NCI-H82 treated with DMSO at 0.1 percent for 48 hours (cell line): Measurements from ENCODE around the gene ISG20L2.
"Not testable (repeated sequence)": the region's sequence is repeated elsewhere in the genome, so short reads cannot be mapped to it uniquely, and the experiment has no call there.

Experiments used
- DNase-seq: peaks from one replicate; lab custom pipeline; 2025; ENCODE audit not compliant: unreplicated experiment; lab: John Stamatoyannopoulos, UW

Gene ISG20L2, protein sequence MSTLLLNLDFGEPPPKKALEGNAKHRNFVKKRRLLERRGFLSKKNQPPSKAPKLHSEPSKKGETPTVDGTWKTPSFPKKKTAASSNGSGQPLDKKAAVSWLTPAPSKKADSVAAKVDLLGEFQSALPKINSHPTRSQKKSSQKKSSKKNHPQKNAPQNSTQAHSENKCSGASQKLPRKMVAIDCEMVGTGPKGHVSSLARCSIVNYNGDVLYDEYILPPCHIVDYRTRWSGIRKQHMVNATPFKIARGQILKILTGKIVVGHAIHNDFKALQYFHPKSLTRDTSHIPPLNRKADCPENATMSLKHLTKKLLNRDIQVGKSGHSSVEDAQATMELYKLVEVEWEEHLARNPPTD

DNA sequence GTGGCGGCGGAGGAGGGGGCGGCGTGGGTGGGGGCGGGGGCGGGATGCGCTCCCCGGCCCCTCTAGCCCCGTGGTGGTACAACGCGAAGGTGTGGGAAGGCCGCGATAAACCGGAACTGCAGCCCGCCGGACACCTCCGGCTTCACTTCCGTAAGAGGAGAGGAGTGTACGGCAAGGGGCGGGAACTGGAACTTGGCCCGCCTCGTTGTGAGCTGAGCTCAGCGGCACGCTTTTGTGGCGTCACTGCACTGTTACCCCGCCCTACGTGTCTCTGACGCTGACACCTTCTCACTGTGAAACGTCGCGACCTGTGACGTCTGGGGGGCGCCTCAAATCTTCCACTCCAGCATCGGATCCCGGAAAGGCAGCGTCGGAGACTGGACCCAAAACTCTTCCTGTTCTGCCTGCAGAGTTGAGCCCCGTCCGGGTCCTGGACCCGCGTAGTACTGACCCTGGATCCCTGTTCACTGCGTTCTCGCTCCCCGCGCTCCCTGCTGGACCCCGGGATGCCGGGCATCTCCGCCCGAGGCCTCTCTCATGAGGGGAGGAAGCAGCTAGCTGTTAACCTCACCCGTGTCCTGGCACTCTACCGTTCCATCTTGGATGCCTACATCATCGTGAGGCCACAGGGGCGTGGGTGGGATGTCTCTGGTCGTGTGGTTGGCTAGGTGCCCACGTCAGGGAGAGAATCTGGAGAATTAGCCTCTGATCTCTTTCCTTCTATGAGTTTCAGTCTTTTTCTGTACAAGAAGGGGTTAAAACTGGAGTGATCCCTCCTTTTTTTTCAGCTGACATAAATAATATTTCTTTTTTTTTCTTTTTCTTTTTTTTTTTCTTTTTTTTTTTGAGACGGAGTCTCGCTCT is at the start of gene ISG20L2:
Gene ISG20L2, minus strand, starts transcription at position 168 of the 864 bp plus-strand sequence. CDS start 1,114 bp downstream, outside the sequence.
- peak; percentile 93 for DNase-seq

DNA sequence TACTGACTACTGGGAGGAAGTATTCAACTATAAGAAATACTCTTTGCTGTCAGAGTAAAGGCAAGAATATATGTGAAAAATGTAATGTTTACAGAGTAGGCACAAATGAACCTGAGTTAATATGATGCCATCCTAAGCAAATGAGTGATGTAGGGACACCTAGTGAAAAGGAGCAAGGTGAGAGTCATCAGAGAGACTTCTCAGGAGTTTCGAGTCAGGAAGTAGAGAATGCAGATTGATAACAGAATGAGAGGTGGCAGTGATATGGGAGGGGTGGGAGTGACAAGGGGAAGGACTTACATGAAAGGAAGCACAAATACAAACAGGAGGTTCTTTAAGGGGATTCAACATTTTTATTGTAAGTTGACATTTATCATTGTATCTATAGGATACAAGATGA is 49.0 kb upstream of the ISG20L2 start:
- no peak for DNase-seq

DNA sequence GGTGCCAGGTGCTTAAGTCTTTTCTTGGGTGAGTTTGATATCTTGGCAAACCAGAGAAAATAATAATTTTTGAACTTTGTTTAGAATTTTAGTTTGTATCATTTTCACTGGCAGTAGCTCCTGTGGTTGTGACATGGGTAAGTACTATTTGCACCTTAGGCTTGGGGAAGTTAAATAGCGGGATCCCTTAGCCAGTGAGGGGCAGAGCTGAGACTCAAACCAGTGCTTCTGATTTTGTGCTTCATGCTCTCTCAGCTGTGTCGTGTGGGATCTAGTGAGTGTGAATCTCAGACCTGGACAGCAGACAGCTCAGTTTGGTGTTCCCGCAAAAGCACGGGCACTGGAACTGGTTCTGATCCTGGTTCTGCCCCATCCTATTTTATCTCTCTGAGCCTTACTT is 48.4 kb upstream of the ISG20L2 start:
- no peak for DNase-seq

DNA sequence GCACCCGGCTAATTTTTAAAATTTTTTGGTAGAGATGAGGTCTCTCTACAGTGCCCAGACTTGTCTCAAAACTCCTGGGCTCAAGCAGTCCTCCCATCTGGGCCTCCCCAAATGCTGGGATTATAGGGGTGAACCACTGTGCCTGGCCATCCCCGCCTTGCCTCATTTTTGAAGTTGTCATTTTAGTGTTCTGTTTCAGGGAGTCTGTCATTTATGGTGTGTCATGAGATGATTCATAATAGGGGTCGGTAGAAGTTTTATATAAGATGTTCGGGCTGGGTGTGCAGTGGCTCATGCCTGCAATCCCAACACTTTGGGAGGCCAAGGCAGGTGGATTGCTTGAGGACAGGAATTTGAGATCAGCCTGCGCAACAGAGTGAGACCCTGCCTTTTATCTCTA is 47.2 kb upstream of the ISG20L2 start:
- DNase-seq: no peak

DNA sequence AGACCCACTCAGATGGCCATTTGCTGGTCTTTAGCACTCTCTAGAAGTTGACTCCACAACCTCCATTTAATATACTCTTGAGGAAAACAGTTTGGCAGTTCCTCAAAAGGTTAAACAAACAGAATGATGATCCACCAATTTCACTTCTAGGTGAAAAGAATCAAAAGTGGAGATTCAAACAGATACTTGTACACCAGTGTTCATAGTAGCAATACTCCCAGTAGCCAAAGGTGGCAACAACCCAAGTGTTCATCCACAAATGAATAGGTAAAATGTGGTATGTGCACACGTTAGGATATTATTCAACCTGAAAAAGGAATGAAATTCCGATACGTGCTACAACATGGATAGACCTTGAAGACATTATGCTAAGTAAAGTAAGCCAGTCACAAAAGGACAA is 45.0 kb upstream of the ISG20L2 start:
- no peak for DNase-seq

DNA sequence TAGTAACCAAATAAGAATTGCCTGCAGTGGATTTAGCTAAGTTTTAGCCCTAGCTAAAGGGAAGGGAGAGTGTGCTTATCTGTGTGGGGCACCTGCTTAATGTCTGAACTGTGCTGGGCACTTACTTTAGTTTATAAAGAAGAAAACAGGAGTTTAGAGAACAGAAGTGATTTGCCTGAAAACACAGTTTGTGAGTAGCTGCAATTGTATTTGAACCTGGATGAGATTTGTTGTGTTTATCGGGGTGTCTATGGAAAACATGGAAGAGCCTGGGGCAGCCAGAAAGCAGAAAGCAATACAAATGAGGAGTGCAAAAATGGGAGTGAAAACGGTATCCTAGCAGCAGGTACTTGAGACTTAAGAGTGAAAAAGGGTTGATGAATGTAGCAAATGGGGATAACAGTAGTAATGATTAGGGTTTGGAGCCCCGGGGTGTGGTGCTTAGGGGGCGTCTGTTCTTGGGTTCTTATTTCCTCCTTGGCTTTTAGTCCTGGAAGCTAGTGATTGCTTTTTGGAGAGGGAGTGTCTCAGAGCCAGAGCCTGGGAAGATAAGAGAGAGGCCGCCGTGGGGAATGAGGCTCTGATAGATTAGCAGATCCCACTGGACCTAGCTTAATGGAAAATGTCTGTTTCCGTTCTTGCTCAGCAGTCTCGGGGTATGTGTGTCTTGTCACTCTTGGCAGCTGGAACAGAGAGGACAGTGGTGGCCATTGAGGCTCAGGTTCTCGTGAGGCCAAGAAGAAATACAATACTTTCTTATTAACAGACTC is 44.3 kb upstream of the ISG20L2 start:
- no peak for DNase-seq

DNA sequence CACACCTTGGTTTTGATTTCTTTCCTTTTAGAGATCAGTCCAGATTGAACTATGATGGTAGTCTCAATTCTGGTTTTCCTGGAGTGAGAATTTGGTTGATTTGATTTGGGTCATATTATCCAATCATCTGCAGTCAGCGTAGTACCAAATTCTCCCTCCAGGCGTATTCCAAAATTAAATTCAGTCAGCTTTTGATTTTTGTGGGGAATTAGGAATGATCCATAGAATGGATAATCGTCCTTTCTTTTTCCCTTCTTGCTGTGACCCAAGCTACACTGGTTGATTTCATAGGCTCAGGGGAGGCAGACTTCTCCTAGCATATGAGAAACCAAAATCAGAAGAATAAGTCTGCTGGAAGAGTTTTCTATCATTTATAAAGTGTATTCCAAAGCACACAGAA is 43.7 kb upstream of the ISG20L2 start:
- no peak for DNase-seq

DNA sequence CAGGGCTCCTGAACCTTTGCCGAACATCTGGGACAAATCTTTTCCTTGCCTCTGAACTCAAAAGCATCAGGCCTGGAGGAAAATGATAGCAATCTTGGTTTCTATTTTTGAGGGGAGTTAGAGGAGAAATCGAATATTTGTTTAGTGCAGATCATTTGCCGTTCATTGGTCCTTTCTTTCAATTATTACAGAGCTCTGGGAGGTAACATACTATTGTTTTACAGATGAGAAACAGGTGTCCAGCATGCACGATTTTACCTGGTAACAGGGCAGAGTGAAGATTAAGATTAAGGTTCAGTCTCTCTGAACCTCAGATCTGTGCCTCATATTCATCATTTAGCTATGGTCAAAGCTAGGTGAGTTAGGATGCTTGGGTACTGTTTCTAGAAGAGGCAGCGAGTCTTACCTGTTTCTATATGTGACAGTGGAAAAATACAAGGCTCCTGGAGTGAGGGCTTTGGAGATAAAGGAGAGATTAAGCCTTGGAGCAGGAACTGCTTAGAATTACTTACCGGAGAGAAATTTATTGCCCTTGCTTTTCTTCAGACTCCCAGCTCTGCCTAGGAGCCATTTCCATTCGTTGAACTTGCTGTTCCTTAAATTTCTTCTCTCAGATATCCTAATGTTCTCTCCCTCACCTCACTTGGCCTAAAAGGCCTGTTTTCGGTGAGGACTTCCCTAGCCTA is 40.2 kb upstream of the ISG20L2 start:
- no peak for DNase-seq

DNA sequence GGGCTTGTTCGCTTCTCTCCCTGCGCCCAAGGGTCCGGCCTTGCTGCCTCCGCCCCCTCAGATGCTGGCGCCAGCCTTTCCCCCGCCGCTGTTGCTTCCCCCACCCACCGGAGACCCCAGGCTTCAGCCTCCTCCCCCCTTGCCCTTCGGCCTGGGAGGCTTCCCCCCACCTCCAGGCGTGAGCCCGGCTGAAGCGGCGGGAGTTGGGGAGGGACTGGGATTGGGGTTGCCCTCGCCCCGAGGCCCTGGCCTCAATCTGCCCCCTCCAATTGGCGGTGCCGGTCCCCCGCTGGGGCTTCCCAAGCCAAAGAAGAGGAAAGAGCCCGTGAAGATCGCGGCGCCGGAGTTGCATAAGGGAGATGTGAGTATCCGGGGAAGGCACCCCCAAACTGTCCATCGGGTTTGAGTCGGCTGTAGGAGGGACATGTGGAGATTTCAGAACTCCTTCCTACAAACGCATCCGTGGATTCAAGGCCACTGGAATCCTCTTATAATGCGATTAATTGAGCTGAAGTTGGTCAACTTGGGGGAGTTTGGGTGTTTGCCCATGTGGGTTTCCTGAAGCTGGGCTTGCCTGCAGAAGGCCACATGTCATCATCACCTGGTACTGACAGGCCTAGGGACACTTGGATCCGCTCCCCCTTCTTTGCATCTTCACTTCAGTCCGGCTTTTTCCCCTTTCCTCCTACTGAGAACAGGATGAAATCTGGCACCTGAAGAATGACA is 39.5 kb upstream of the ISG20L2 start:
- no peak for DNase-seq

DNA sequence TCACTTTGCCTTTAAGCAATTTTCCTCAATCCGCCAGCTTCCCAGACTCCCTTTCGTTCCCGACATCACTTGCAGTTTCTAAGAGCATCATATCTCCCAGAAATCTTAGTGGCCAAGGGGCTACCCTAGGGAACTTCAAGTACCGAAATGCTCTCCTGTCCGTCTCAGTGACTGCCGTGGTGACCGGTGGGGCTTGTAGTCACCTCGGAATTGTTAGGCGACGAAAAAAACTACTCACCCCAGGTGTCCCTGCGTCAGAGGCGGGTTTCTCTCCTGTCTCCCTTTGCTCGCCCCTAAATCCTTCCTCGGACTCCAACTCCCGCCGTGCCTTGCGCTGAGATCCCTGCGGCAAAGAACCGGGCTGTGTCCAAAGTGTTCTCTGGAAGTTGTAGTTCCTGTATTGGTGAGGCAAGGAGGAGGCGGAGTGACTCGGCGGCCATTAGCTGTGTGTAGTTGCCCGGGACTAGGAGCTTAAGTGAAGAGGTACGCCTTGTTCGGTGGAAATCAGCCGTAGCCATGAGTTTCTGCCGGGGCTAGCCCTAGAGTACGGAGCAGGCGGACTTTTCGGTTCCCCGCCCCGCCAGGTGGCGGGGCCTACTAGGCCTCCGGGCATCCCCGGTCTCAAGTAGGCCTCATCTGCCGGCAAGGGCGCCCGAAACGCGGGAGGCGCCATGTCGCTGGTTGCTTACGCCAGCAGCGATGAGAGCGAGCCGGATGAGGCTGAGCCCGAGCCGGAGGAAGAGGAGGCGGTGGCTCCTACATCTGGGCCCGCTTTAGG is 38.7 kb upstream of the ISG20L2 start, which contains the start of gene PRCC:
Gene PRCC, plus strand, starts transcription at position 435 of the 778 bp plus-strand sequence. Its CDS starts 237 bp downstream, at position 672.
- peak; percentile 100 for DNase-seq

DNA sequence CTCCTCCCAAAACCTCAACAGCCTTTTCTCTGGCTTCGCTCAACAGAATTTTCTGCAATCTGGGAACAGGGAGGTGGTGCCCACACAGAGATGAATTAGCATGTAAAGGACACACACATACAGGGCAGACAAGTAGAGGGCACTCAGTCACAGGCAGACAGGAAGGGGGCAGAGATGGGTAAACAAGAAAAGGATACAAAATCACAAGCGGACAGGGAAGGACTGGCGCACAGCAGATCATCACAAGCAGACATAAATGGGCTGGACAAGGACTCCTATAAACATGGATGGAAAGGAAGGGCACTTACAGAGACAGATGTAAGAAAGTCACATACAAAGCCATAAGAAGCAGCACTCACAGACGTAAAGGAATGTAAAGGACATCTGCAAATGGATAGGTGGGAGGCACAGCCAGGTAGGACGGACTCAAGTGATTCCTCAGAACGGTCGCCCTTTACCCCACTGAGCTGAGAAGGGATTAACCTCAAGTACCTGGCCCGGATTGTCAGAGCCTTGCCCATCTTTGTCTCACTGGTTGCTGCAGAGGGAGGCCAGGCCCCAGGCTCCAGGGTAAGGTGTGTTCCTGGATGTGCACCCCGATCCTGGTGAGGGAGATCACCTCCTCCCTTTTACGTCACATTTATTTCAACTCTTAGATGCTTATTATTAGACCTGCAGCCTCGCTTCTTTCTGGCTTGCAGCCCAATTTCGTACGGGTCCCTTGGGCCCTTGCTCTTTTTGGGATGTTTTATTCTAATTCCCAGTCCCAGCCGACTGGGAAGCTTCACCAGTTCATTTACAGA is 37.9 kb upstream of the ISG20L2 start:
- DNase-seq: peak; percentile 52

DNA sequence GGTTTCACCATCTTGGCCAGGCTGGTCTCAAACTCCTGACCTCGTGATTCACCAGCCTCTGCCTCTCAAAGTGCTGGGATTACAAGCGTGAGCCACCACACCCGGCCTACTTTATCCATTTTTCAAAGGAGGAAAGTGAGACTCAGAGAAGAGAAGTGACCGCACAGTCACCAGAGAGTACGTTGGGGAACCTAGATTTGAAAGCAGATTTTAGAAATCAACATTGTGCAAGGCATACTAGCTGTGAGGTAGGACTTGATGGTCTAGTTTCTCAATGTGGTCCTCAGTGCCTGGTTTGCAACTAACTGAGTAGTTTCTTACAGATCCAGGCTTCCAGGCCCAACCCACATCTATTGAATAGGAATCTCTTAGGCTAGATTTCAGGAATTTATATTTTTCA is 37.1 kb upstream of the ISG20L2 start:
- no peak for DNase-seq

DNA sequence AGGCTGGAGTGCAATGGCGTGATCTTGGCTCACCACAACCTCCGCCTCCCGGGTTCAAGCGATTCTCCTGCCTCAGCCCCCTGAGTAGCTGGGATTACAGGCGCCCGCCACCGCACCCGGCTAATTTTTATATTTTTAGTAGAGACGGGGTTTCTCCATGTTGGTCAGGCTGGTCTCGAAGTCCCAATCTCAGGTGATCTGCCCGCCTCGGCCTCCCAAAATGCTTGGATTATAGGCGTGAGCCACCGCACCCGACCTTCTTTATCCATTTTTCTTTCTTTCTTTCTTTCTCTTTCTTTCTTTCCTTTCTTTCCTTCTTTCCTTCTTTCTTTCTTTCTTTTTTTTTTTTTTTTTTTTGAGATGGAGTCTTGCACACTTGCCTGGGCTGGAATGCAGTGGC is 36.6 kb upstream of the ISG20L2 start:
- not testable (repeated sequence) for DNase-seq

DNA sequence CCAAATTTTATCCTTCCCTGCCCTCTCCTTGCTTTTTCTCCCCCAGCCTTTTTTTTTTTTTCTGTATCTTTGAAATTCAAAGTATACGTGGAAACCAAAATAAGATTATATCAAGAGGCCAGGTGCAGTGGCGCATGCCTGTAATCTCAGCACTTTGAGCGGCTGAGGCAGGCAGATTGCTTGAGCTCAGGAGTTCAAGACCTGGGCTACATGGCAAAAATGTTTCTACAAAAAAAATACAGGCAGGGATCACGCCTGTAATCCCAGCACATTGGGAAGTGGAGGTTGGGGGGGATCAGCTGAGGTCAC is 32.2 kb upstream of the ISG20L2 start:
- peak; percentile 73 for DNase-seq

DNA sequence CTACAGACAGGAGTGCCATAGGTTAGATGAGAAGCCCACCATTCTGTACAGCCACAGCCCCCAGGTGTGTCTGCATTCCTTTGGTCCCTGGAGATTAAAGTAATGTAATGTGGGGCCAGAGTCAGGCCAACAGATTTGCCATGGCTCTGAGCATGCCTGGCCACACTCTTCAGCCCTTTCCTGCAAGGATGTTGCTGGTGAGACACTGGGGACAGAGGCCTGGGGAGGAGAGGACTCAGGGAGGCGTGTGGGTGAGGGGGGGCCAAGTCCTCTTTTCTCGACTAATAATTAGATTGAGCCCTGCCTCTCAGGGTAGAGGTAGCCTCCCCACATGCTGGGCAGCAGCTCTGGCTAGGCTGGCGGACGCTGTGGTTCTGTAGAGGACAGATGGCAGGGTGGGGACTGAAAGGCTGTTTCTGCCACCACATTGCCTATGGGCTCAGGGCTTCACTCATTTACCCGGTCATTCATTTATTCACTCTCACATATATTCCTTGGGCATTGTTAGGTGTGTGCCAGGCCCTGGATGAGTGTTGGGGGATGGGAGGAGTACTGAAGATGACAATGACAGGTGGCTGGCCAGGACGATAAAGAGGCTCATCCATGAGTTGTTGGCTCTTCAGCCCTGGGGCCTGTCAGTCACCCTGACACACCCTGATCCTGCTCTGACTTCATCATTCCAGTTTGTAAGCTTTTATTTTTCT is 31.7 kb upstream of the ISG20L2 start:
- peak; percentile 96 for DNase-seq

DNA sequence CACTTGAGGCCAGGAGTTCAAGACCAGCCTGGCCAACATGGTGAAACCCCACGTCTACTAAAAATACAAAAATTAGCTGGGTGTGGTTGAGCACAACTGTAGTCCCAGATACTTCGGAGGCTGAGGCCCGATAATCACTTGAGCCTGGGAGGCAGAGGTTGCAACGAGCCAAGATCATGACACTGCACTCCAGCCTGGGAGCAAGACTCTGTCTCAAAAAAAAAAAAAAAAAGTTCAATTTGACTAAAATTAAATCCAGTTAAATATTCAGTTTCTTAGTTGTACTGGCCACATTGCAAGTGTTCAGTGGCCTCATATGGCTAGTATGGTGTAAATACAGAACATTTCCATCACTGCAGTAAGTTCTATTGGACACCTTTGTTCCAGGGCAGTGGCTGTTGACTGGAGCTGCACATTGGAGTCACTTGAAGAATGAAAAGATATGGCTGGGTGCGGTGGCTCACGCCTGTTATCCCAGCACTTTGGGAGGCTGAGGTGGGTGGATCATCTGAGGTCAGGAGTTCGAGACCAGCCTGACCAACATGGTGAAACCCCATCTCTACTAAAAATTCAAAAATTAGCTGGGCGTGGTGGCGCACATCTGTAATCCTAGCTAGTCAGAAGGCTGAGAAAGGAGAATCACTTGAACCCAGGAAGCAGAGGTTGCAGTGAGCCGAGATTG is 29.1 kb upstream of the ISG20L2 start:
- not testable (repeated sequence) for DNase-seq

DNA sequence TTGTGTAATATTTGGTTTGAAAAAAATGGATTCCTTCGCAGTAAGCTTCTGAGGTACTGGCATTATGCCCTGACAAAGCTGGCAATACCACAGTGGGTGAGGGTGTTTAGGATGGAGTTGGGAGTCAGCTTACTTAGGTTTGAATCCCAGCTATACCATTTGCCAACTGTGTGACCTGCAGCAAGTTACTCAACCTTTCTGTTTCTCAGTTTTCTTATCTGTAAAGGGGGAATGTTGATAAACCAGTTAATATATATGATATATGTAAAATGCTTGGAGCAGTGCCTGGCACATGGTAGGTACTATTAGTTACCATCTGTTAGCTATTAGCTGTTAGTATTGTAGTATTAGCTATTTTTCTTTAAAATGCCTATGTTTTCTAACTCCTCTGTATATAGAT is 27.8 kb upstream of the ISG20L2 start:
- DNase-seq: no peak
